Stromal cell of bone marrow (primary cell): ENCODE data around the gene STX3.
"Not testable (repeated sequence)": the region's sequence is repeated elsewhere in the genome, so short reads cannot be mapped to it uniquely, and the experiment has no call there.

Experiments
- DNase-seq: peaks from one replicate; pipeline ENCODE4 v3.0.0-alpha.2; 2012; ENCODE audit warnings: low read depth

Gene STX3

GRCh38 chr11:59842316-59842715 is 87.1 kb downstream of the STX3 start:
- DNase-seq: no peak

GRCh38 chr11:59845399-59845798 is 90.2 kb downstream of the STX3 start, which contains the start of gene CBLIF:
CBLIF (minus strand) TSS chr11:59845499; CDS start chr11:59845453, 46 bp downstream.
- no peak for DNase-seq

- DNase-seq: no peak
Observed at GRCh38 chr11:59846556-59846955, 91.4 kb downstream of the STX3 start.

- no peak for DNase-seq
Observed at GRCh38 chr11:59847626-59848025, 92.5 kb downstream of the STX3 start.

- DNase-seq: not testable (repeated sequence)
Observed at GRCh38 chr11:59848439-59848838, 93.3 kb downstream of the STX3 start.

GRCh38 chr11:59849129-59849528 is 94.0 kb downstream of the STX3 start:
- DNase-seq: no peak

GRCh38 chr11:59849551-59849950 is 94.4 kb downstream of the STX3 start:
- DNase-seq: not testable (repeated sequence)

GRCh38 chr11:59851416-59851815 is 96.2 kb downstream of the STX3 start:
- not testable (repeated sequence) for DNase-seq

- no peak for DNase-seq
Observed at GRCh38 chr11:59854871-59855270, 99.7 kb downstream of the STX3 start.
